ENCODE results near the gene CNOT4. TPM values are rescaled to one million over a fixed set of nuclear protein-coding genes. Genes with fewer than 3 reads are reported as not detected.
A peak's percentile ranks its signal among the peaks of the same experiment; 100 is the strongest.

The CNOT4 gene
- total and polyA plus RNA-seq, 2 of the 8 experiments (the other 6 are each of a cell fraction or from before 2014, with no cell fraction given) = 10.9 to 25.8 TPM

GRCh38 chr7:135509589-135509838 is 388 bp downstream of the CNOT4 start:
- WGBS, 2 experiments (ENCODE audit: extremely low coverage in 1 of 2, insufficient coverage in 1 of 2, insufficient read length in 1 of 2, insufficient replicate concordance in 2 of 2, low coverage in 1 of 2, low lambda C conversion rate in 2 of 2, missing lambda C conversion rate in 1 of 2) = 4% methylated on average over 8 of the region's 14 CpGs; no CpG with 5 or more reads in 1 of the 2 experiments
- peaks cover 5 to 47% of the 10 kb centered on the region in 2 experiments; a peak in 3 of 4 replicates for H3K79me2 ChIP-seq (ENCODE audit: control insufficient read depth in 1 of 2, insufficient read depth in 2 of 2, low read length in 2 of 2)
- POLR2A ChIA-PET (ENCODE audit: partially characterized antibody) = interaction anchor here (0.6 to 2.0 kb wide), 6 partner anchors 9 to 235 kb away, joined by 3 to 10 read pairs (median 6); partner anchors contain the start of gene NUP205

More at GRCh38 chr7:135509589-135509838, 388 bp downstream of the CNOT4 start:
- DNase-seq (ENCODE audit: low read depth in 1 of 2, low spot score in 2 of 2) = no peak
- Histone ChIP-seq H3K4me3 (ENCODE audit: extremely low read depth in 1 of 4, insufficient read depth in 2 of 4, low read depth in 3 of 4, low read length in 4 of 4) (peak overlapping the region; percentile 77 to 96 (median 92)), H4K5ac (ENCODE audit: insufficient read length, low read depth, low read length) (no peak overlapping the region), H3K56ac (replicated peaks; ENCODE audit: insufficient read length, low read depth, low read length) (no peak overlapping the region), H3K14ac (ENCODE audit: insufficient read length) (no peak overlapping the region), H4K8ac (ENCODE audit: extremely low read depth, insufficient read depth, low read length) (peak overlapping the region; percentile 99; the same call in 1 of the 2 replicates), H2BK20ac (ENCODE audit: low read length) (no peak overlapping the region), H3K9me3 (ENCODE audit: insufficient read depth in 2 of 2, low read depth in 1 of 2, low read length in 1 of 2) (no peaks in the 10 kb centered on the region), H3K23me2 (ENCODE audit: low read depth, low read length) (peaks cover 8% of the 10 kb centered on the region), H3K18ac (ENCODE audit: extremely low read depth, low read length) (0 out of 2 replicates have a peak overlapping the region, but pooled peaks have one; percentile 95), H3K4me2 (ENCODE audit: insufficient read depth in 1 of 2, low read depth in 2 of 2, low read length in 2 of 2) (peak overlapping the region; percentile 92 to 97), H2BK120ac (replicated peaks; ENCODE audit: low read depth, low read length) (no peak overlapping the region), H3K4me1 (replicated peaks in 1 of 4; ENCODE audit: control insufficient read depth in 3 of 4, insufficient read depth in 4 of 4, low read length in 3 of 4) (peaks cover 0 to 2% (median 0%) of the 10 kb centered on the region in 4 experiments; a peak in 1 of 7 replicates), H3K4ac (replicated peaks; ENCODE audit: insufficient read length, low read depth, low read length) (no peak overlapping the region), H3K23ac (ENCODE audit: insufficient read length) (no peak overlapping the region), H2BK12ac (ENCODE audit: low read depth, low read length) (no peak overlapping the region), H4K20me1 (replicated peaks in 1 of 2; ENCODE audit: control insufficient read depth in 1 of 2, insufficient read depth in 2 of 2, low read length in 2 of 2) (peaks cover 2 to 3% of the 10 kb centered on the region in 2 experiments), H2AFZ (ENCODE audit: low read length) (no peak overlapping the region), H2AK5ac (ENCODE audit: low read depth, low read length) (no peak overlapping the region; the same call in 1 of the 2 replicates), H3K79me1 (ENCODE audit: low read depth, low read length) (0 out of 2 replicates have a peak, but pooled peaks cover 2% of the 10 kb centered on the region), H2BK5ac (ENCODE audit: low read depth, low read length) (peak overlapping the region; percentile 86; the same call in 1 of the 2 replicates), H4K91ac (replicated peaks; ENCODE audit: insufficient read length, low read length) (no peak overlapping the region), H2BK15ac (ENCODE audit: low read length) (no peak overlapping the region), H3K9ac (replicated peaks in 1 of 4; ENCODE audit: extremely low read depth in 1 of 4, low read depth in 3 of 4, low read length in 3 of 4) (peak overlapping the region; percentile 88 to 100 (median 99)), H3K27ac (ENCODE audit: low read depth, low read length) (peak overlapping the region; percentile 96), H3K27me3 (replicated peaks in 1 of 4; ENCODE audit: control insufficient read depth in 3 of 4, extremely low read depth in 1 of 4, insufficient read depth in 3 of 4, low read length in 3 of 4) (no peaks in the 10 kb centered on the region), H3K36me3 (ENCODE audit: control insufficient read depth in 2 of 4, insufficient read depth in 4 of 4, low read length in 3 of 4) (no peaks in the 10 kb centered on the region)
- FAIRE-seq = no peak
- CTCF ChIA-PET (ENCODE audit: partially characterized antibody) = interaction anchor here (0.6 to 1.1 kb wide), 3 partner anchors 113 to 232 kb away, joined by 3 to 5 read pairs (median 3); no protein-coding TSS in a partner anchor
- TF ChIP-seq POLR2A (IDR thresholded peaks at IDR 0.05; ENCODE audit: control extremely low read depth in 1 of 2, low read depth in 2 of 2, low read length in 2 of 2) (peak in 1 of 2 experiments; percentile 19; a peak in 1 of 3 replicates), SUZ12 (IDR thresholded peaks at IDR 0.05; ENCODE audit: low read length) (no peak)
